Left hindlimb (tissue), 1 donor: ENCODE data around the gene ZNF407.

Experiments used
- DNase-seq: peaks from one replicate; pipeline ENCODE4 v3.0.0-alpha.2; 2018

ZNF407 gene

DNA sequence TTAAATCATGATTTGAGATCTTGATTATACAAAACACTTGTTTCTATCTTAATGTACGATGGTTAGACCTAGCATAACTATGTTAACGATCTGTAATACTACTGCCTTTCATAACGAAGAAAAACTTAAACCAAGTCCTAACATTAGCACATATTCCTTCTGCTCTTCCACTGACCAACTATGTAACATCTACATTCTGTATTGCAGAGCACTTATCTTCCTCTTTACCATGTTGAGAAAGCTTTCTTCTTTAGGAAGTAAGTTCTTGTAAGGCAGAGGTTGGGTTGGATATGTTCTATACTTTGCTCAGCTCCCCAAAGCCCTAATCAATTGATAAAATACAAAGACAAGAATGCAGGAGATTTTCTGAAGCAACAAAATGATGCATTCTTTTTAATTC, 7.9 kb upstream of the ZNF407 start:
- DNase-seq, result no peak

DNA sequence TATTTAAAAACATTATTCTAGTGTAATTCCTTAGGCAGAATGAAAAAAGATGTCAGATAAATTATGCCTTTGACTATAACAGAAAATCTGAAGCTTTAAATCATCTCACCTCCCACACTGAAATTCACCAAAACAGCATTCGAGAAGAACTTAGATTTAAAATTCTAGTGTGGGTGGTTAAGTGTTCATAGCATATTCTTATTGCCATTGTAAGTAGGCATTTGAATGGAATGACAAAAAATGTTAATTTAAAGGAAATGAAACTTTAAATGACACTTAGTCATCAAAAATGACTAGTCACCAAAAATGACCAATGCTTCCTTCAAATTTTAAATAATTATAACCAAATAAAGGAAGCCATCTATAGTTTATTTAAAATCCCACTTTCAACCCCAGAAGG, 7.0 kb upstream of the ZNF407 start:
- no peak for DNase-seq

DNA sequence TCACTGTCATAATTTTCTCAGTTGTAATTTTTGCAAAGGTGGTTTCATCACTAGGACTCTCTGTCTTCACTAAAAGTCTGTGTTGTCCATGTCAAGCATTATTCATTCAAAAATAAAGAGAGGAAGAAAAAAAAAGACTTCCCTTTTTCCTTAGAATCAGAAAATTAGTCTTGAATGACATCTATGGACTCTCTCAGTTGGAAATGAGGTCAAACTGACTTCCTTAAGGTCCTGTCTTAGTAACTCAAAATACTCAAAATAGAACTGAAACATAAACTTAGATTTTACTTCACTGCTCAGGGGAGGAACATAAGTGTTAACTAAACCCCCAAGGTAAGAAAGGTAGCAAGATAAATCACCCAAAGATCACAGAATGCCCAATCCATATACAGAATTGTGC, 2.2 kb upstream of the ZNF407 start:
- no peak for DNase-seq

DNA sequence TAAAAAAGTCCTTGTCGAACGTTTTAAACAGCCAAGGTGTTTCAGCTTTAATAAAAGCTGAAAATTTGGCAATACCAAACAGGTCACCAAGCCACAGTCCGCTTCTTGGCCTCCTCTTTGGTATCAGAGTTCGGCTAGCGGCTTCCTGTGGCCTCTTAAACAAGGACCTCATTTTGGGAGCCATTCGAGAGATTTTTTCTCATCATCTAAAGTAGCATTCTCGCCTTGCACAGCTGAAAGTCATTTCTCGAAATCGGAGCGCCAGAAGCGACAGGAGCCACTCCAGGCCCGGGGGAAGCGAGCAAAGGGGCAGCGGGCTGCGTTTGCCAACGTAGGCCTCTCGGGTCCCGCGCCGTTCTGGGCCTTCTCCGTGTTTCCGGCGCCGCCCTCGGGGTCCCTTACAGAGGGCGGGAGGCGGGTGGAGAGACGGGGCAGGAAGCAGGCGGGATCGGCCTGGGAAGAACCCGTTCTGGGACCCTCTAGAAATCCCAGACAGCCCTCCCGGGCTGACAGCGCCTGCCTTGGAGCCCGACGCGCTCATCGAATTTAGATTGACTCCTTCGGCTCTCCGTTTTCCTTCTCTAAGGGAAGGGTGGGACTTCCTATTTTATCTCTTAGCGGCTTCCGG, 522 bp upstream of the ZNF407 start:
- no peak for DNase-seq

DNA sequence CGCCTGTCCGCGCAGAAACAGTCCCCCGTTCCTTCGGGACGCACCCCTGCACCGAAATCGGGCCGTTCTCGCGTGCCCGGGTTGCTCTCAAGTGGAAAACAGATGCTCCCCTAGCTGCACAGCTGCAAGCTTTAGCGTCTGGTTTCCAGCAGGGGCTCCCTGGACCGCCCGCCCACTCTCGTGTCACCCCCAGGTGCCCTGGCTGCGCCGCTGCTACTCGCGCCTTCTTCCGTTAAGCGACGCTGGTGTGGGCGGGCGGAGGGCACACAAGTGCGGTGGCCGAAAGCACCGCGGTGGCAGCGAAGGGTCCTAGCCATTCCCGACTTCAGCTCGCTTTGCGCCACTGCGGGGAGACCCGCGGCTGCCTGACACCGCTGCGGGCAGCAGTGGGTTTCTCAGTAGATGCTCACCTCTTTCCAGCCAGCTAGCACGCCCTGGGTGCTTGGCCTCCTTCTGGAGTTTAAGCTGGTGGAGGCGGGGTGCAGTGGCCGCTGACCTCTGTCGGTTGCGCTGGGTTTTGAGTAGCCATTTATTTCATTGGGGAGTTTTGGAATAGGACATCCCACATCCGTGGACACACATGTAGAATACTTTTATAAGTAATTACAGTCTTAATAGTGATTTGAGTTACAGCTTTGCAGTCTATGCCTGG, 806 bp downstream of the ZNF407 start:
- DNase-seq, result peak; percentile 71

DNA sequence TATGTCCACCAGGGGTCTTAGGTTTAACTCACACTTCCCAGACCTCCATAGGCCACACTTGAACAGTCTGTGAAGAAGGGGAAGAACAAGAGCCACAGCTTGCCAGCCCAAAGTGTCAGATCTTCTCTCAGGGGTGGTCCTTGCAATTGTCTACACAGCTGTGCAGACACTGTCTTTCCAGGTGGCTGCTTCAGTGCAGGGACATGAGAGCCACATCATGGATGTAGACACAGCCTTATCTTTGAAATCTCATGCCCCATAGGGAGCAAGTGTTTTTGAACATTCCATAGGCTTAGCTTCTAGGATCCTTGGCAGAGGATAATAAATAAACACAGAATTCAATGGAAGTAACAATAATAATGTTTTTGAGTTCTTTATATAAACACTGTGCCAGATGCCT, 6.7 kb downstream of the ZNF407 start:
- no peak for DNase-seq

DNA sequence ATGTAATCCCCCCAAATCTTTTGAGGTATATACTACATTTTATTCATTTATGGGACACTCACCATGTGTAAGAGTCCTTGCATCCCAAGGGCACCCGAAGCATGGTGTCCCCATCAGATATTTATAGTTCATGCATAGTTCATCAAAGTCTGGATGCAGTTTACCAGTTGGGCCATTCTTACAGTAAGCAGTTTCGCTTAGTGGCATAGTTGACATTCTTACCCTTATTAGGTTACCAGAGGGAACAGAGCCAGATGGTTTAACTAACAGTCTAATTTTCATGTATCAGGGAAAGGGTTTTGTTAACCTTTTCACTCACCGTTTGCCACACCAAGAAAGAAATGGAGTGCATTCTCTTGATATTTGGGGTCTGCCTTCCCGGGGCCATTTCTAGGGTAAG, 7.1 kb downstream of the ZNF407 start:
- no peak for DNase-seq

DNA sequence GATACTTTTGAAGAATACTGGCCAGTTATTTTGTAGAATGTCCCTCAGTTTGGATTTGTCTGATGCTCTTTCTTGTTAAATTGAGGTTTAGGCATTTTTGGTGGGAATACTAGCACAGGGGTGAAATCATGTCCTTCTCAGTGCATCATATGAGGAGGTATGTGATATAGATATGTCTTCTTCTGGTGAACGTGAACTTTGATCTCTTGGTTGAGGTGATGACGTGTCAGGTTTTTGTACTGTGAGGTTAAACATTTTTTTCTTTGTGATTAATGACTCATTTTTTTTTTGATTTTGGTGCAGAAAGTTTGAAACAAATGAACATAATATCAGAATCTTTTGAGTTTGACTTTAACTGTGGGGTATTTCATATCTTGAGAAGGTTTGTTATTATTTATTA, 11.0 kb downstream of the ZNF407 start:
- DNase-seq, result no peak

DNA sequence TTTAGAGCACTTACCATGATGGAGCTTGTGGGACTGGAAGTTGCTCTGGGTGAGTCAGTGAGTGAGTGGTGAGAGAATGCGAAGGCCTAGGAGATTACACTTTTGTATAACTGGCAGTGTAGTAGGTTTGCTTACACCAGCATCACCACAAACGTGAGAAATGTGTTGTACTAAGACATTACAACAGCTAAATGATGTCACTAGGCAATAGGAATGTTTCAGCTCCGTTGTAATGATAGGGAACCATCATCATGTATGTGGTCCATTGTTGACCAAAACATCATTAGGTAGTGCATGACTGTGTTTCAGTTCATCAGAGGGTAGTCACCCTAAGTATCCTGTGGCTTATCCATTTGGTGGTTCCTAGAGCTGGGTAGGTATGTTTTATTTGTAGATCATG, 11.9 kb downstream of the ZNF407 start:
- no peak for DNase-seq

DNA sequence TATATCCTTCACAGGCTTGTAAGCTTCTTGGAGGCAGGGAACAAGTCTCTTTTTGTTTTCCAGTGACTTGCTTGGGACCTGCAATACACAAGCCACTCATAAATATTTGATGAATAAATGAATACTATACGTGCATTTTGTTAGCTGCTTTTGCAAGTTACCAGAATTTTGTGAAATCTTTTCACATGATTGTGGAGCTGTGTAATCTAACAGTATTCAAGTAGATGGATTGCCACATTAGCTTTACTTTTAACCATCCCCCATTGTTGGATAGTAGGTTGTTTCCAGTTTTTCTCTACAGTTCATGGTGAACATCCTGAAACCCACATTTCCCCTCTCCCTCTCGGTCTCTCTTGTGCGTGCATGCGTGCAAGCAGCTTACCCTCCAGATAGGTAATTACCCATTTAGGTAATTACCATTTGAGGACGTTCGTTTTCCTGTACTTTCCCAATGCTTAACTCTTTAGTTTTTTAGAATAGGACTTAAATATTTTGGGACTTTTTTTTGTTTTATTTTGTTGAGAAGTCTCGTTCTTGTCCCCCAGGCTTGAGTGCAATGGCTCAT, 12.5 kb downstream of the ZNF407 start:
- no peak for DNase-seq

DNA sequence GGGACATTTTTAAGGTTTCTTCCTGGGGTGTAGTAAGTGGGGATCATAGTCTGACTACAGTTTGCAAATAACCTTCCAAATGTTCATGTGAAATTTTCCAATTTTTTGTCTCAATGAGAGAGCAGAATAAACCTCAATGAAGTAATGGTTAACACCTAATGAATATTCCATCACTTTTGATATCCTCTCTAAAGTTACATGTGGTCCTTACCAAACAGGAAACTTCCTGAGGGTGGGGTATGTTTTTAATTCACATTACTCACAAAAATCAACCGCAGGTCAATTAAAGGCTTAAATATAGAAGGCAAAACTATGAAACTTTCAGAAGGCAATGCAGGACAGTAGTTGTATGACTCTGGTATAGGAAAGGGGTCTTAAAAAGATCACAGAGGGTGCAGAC, 13.2 kb downstream of the ZNF407 start:
- no peak for DNase-seq

DNA sequence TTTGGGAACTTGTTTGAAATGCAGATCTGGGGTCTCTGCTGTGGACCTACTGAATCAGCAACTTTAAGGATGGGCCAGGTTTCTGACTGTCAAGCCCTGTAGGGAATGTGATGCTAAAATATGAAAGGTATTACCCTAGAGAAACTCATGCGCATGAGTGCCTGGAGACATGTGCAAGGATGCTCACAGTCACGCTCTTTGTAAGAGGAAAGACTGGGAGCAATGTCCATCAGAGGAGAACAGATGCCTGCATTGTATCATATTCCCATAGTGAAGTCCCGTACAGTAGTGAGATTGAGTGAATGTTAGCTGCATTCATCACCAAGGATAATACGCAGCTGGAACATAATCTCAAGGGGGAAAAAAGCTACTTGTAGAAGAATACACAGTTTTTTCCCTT, 14.1 kb downstream of the ZNF407 start:
- DNase-seq, result no peak

DNA sequence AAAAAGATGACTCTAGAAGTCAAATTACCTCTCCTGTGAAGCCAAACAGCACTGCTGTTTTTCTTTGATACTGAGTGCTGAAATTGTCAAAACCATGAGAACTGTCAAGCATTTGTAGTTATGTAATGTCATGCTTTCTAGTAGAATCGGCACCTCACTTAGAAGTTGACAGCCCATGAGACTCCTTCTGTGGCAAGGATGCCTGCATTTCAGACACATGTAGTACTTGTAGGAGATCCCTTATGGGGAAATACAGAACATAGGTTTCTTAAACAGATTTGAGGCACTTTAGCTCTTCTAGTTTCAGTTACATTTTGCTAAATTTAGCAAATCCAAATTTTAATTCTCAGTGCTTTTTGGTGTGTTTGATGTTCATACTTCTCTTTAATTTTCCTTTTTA, 15.7 kb downstream of the ZNF407 start:
- DNase-seq, result no peak

DNA sequence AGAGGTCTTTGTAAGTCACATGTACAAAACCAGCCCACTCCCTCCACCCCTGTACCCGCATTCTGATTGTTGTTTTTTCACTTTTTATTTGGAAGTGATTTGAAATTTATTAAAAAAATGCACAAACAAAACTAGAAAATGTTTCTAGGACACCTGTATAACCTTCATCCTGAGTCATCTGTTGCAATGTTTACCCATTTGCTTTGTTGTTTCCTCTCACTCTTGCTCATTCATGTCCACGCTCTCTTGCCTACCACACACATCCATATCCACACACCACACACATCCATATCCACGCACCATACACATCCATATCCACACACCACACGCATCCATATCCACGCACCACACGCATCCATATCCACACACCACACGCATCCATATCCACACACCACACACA, 18.8 kb downstream of the ZNF407 start:
- DNase-seq, result no peak

DNA sequence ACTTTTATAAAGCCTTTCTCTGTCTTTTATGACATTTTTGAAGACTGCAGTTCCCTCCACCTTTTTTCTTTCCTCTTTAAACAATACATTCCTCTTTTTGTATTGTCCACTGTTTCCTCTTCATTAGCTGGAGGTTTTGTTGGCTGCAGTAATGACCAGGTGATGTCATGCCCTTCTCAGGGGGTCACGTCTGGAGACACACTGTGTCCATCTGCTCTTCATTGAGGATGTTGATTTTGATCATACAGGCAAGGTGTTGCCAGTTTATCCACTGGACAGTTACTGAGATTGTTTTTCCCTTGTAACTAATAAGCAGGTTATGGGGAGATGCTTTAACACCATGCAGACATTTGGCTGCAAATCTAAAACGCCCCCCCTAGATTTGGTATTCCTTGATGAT, 19.8 kb downstream of the ZNF407 start:
- DNase-seq, result no peak

DNA sequence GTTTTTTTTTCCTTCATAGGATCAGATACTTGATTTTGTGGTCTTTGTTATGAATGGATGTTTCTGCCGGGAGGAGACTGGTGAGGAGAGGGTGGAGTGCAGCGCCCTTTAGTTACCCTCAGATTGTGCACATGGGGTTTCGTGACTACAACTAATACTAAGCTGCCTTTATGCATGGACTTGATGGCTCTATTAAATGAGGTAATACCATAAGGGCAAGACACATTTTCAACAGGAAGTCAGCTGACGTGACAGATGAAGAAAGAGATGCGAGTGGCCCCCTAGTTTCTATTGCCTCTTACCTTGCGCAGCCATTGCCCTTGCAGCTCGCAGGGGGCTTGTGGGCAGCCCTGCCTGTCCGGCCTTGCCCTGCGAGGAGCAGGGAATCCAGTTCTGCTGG, 24.4 kb downstream of the ZNF407 start:
- DNase-seq, result no peak

DNA sequence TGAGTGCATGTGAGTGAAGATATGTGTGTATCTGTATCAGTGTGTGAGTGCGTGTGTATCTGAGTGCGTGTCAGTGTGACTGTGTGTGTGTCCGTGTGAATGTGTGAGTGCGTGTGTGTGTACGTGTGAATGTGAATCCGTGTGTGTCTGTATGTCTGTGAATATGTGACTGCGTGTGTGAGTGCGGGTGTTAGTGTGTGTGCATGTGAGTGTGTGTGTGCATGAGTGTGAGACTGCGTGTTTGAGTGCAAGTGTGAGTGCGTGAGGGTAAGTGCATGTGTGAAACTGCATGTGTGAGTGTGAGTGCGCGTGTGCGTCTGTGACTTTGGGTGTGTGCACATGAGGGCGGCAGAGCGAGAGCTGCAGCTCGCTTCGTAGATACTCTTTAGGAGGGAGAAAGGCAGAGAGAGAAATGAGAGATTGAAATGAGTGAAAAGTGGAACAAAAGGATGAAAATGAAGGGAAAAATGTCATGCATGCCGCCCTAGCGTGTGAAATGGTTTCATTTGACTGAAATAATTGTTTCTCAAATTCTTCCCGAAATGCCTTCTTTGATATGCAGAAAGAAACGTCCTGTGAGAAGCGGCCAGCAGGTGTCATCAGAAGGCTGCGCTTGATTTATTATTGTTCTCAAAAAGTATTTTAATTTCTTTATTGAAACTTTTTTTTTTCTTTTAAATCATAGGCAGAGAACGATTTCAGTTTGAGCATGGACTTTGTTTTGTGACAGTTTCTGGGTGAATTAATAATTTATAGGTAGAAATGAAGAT, 25.6 kb downstream of the ZNF407 start:
- no peak for DNase-seq

DNA sequence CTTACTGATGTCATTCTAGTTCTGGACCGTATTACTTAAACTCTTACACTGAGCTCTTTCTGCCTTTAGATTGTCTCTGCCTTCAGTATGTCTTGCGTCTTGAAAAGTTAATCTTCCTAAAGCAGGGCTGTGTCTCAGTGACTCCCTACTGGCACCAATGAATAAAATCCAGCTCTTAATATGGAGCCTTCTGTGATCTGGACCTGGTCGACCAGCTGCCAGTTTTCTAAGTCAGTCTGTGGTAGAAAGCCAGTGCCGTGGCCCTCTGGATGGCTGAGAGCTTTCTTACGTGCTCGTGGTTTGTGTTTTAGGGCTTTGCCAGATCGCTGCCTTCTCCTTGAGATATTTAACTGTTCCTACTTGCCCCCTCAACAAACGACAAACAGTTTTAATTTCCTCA, 26.8 kb downstream of the ZNF407 start:
- DNase-seq, result no peak

DNA sequence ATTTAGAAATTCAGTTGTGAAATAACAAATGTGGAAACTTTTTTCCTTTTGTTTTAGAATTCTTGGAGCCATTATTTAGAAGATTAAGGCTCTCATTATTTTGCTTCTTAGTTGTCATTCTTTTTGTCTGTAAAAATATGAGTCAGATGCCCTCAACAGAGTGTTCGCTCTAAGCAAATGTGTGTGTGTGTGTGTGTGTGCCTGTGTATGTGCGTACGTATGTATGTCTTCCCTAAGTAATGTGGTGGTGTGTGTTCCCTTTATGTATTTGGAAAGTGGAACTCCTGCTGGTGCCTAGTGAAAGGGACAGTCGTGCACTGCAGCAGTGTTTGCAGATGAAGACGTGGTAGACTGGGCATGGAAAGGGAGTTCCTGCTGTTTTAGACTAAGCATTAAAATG, 27.5 kb downstream of the ZNF407 start:
- DNase-seq, result no peak

DNA sequence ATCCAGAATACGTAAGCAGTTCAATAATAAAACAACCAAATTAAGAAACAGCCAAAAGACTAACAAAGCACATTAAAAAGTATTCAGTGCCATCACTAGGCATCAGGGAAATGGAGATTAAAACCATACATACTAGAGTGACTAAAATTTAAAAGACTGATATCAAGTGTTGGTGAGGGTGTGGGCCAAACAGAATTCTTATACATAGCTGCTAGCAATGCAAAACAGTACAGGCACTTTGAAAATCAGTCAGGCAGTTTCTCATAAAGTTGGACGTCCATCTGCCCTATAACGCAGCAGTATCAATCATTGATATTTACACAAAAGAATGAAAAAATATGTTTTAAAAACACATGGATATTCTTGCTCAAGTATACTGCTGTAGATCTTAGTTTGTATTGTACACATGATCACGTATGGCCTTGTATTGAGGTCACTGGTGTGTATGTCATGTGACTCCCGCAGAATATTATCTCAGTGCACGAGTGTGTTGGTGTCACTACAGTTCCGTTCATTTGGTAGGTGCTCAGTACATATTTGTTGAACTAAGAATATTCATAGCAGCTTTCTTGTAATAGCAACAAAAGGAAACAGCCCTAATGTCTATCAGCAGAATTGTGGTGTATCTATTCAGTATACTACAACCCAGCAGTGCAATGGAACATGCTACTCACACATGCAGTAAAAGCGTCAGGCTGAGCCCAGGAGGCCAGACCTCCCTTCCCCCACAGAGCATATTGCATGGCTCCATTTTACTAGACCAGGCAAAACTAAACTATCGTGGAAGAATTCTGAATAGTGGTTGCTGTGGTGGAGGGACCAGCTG, 28.6 kb downstream of the ZNF407 start:
- DNase-seq, result no peak

DNA sequence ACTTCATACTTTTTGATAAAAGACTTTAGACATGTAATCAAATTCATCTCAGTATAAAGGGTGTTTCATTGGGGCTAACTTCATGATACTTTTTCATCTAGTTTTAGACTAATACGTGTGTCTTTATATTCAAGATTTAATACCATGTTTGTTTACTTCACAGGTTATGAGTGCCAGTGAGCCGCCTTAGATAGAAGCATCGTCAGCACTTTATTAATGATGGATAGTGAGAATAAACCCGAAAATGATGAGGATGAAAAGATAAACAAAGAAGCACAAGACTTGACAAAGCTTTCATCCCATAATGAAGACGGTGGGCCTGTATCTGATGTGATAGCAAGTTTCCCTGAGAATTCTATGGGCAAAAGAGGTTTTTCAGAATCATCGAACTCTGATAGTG, 33.1 kb downstream of the ZNF407 start:
- DNase-seq, result no peak

DNA sequence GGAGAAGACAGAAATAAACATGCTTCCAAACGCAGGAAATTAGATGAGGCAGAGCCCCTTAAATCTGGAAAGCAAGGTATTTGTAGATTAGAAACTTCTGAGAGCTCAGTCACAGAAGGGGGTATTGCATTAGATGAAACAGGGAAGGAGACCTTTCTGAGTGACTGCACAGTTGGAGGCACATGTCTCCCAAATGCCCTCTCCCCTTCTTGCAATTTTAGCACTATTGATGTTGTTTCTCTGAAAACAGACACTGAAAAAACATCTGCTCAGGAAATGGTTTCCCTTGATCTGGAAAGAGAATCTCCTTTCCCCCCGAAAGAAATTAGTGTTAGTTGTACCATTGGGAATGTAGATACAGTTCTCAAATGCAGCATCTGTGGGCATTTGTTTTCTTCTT, 33.5 kb downstream of the ZNF407 start:
- no peak for DNase-seq
